WTC11 (cell line): ENCODE data around the gene LHPP. TPM values are rescaled to one million over a fixed set of nuclear protein-coding genes. Genes with fewer than 3 reads are reported as not detected.
A peak's percentile ranks its signal among the peaks of the same experiment; 100 is the strongest.

ENCODE experiments used
- ATAC-seq: fragments of 200-7000 bp; cut with Tn5 transposase; 2 replicates; pipeline ENCODE4 v1.10.0; 2021; ENCODE audit warnings: mild to moderate bottlenecking, moderate library complexity
- CTCF ChIA-PET: fragments of 300-600 bp; sonication (Branson Sonifier 250); formaldehyde crosslinking; loops from one replicate; lab custom pipeline; 2021; ENCODE audit warnings: antibody characterized with exemption; lab: Charles Lee
- POLR2A ChIA-PET: fragments of 350-600 bp; sonication (Branson Sonifier 250); formaldehyde crosslinking; loops from one replicate; lab custom pipeline; 2021; ENCODE audit warnings: antibody characterized with exemption; lab: Charles Lee
- DNase-seq: peaks from one replicate; pipeline ENCODE4 v3.0.0; 2021; ENCODE audit warnings: low spot score
- H3K27ac Mint-ChIP-seq: 2 replicates; pipeline ENCODE4 v1.8.0; 2021; ENCODE audit warnings: mixed read lengths
- H3K27me3 Mint-ChIP-seq: 2 replicates; pipeline ENCODE4 v1.8.0; 2021; ENCODE audit warnings: low read depth, mild to moderate bottlenecking, moderate library complexity, mixed read lengths
- H3K36me3 Mint-ChIP-seq: 2 replicates; pipeline ENCODE4 v1.8.0; 2021; ENCODE audit warnings: mixed read lengths
- H3K4me1 Mint-ChIP-seq: 2 replicates; pipeline ENCODE4 v1.8.0; 2022; ENCODE audit warnings: mixed read lengths
- H3K4me3 Mint-ChIP-seq: 2 replicates; pipeline ENCODE4 v1.8.0; 2021; ENCODE audit warnings: mild to moderate bottlenecking, moderate library complexity, mixed read lengths
- H3K9me3 Mint-ChIP-seq: 2 replicates; pipeline ENCODE4 v1.8.0; 2021; ENCODE audit warnings: mixed read lengths
- ESRRA ChIP-seq: sonication (generic); formaldehyde crosslinking; IDR thresholded peaks from 2 replicates; pipeline ENCODE4 v1.8.1; 2022; ENCODE audit warnings: mild to moderate bottlenecking, missing genetic modification reagents, borderline replicate concordance
- ETV6 ChIP-seq: sonication (generic); formaldehyde crosslinking; IDR thresholded peaks from 2 replicates; pipeline ENCODE4 v1.8.1; 2022; ENCODE audit warnings: mild to moderate bottlenecking, missing genetic modification reagents
- GTF2I ChIP-seq: fragments of 250-450 bp; sonication (Bioruptor Pico); conservative IDR thresholded peaks from 2 replicates; pipeline ENCODE4 v1.4.0; 2021; ENCODE audit warnings: mild to moderate bottlenecking
- JAZF1 ChIP-seq: fragments of 250-450 bp; sonication (Bioruptor Pico); IDR thresholded peaks from 2 replicates; pipeline ENCODE4 v1.9.0; 2021; ENCODE audit warnings: moderate library complexity, mild to moderate bottlenecking, inconsistent platforms
- JUN ChIP-seq: sonication (generic); formaldehyde crosslinking; IDR thresholded peaks from 2 replicates; pipeline ENCODE4 v1.8.0; 2023; ENCODE audit warnings: mild to moderate bottlenecking, missing genetic modification reagents
- NFE2L1 ChIP-seq: sonication (generic); formaldehyde crosslinking; IDR thresholded peaks from 2 replicates; pipeline ENCODE4 v1.8.1; 2023; ENCODE audit warnings: missing genetic modification reagents
- RELA ChIP-seq: sonication (generic); formaldehyde crosslinking; IDR thresholded peaks from 2 replicates; pipeline ENCODE4 v1.8.1; 2022; ENCODE audit warnings: missing genetic modification reagents, mild to moderate bottlenecking, borderline replicate concordance
- RORB ChIP-seq: fragments of 250-450 bp; sonication (Bioruptor Pico); IDR thresholded peaks from 2 replicates; pipeline ENCODE4 v1.9.0; 2021; ENCODE audit warnings: mild to moderate bottlenecking
- SP1 ChIP-seq: sonication (generic); formaldehyde crosslinking; conservative IDR thresholded peaks from 2 replicates; pipeline ENCODE4 v1.8.1; 2022; ENCODE audit warnings: missing genetic modification reagents
- TEAD4 ChIP-seq: sonication (generic); formaldehyde crosslinking; IDR thresholded peaks from 2 replicates; pipeline ENCODE4 v1.8.0; 2022; ENCODE audit warnings: mild to moderate bottlenecking, missing genetic modification reagents
- ZNF232 ChIP-seq: sonication (generic); formaldehyde crosslinking; IDR thresholded peaks from 2 replicates; pipeline ENCODE4 v1.8.0; 2022; ENCODE audit warnings: mild to moderate bottlenecking, missing genetic modification reagents
- ZNF671 ChIP-seq: fragments of 250-450 bp; sonication (Bioruptor Pico); IDR thresholded peaks from 2 replicates; pipeline ENCODE4 v1.8.0; 2021; ENCODE audit warnings: mild to moderate bottlenecking
- total RNA-seq: library from RNA; stranded (reverse); gene quantifications from 3 replicates; pipeline ENCODE4 v1.2.3, GENCODE V29; 2021
- TF ChIP-seq, protein P1 (sequence below): sonication (generic); formaldehyde crosslinking; IDR thresholded peaks from 2 replicates; pipeline ENCODE4 v1.8.0; 2022; ENCODE audit warnings: mild to moderate bottlenecking, missing genetic modification reagents
- TF ChIP-seq, protein P2 (sequence below): fragments of 250-450 bp; sonication (Bioruptor Pico); IDR thresholded peaks from 2 replicates; pipeline ENCODE4 v2.1.2; 2022; ENCODE audit warnings: mild to moderate bottlenecking, moderate library complexity
- TF ChIP-seq, protein P3 (sequence below): sonication (generic); formaldehyde crosslinking; IDR thresholded peaks from 2 replicates; pipeline ENCODE4 v1.8.0; 2022; ENCODE audit warnings: mild to moderate bottlenecking, missing genetic modification reagents
- TF ChIP-seq, protein P4 (sequence below): sonication (generic); formaldehyde crosslinking; IDR thresholded peaks from 2 replicates; pipeline ENCODE4 v1.8.1; 2023; ENCODE audit warnings: mild to moderate bottlenecking, missing genetic modification reagents, borderline replicate concordance
- TF ChIP-seq, protein P5 (sequence below): fragments of 250-450 bp; sonication (Bioruptor Pico); IDR thresholded peaks from 2 replicates; pipeline ENCODE4 v1.9.0; 2021; ENCODE audit warnings: mild to moderate bottlenecking
- TF ChIP-seq, protein P6 (sequence below): sonication (generic); formaldehyde crosslinking; IDR thresholded peaks from 2 replicates; pipeline ENCODE4 v1.8.1; 2022; ENCODE audit warnings: low read depth, mild to moderate bottlenecking, moderate library complexity, missing genetic modification reagents, borderline replicate concordance
- TF ChIP-seq, protein P7 (sequence below): sonication (generic); formaldehyde crosslinking; IDR thresholded peaks from 2 replicates; pipeline ENCODE4 v1.8.0; 2022; ENCODE audit warnings: mild to moderate bottlenecking, missing genetic modification reagents

The LHPP gene
- total RNA-seq, 1 experiment from 2014 or later, result 33.2 TPM

DNA sequence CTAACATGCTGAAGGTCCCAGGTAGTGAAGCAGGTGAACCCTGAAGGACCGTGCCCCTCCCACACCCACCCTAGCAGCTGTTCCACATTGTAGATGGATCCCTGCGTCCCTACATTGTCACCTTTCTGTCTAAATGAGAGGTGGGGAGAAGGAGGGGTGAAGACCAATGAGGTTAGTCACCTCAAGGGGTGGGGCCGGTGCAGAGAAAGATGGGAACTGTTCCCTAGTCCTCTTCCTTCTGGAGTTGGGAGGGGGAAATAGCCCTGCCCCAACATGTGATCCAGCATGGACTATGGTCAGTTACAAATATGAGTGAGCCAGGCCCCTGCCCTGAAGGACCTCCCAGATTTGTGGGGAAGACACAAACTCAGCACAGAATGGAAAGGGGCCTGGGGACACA, 124.5 kb downstream of the LHPP start:
- no peak overlapping the region for H3K4me3 Mint-ChIP-seq
- peak overlapping the region; percentile 79; the same call in 1 of the 2 replicates for H3K27ac Mint-ChIP-seq
- peaks cover 26% of the 10 kb centered on the region for H3K9me3 Mint-ChIP-seq
- peaks cover under 1% of the 10 kb centered on the region for H3K36me3 Mint-ChIP-seq
- H3K4me1 Mint-ChIP-seq, result peaks cover 4% of the 10 kb centered on the region
- no peaks in the 10 kb centered on the region; the same call in 1 of the 2 replicates for H3K27me3 Mint-ChIP-seq
- no peak for DNase-seq
- TF ChIP-seq ZNF671, result no peak
- TF ChIP-seq NFE2L1 (CRISPR knock-in tag), result no peak
- TF ChIP-seq ESRRA (CRISPR knock-in tag), result no peak
- TF ChIP-seq, protein P1, sequence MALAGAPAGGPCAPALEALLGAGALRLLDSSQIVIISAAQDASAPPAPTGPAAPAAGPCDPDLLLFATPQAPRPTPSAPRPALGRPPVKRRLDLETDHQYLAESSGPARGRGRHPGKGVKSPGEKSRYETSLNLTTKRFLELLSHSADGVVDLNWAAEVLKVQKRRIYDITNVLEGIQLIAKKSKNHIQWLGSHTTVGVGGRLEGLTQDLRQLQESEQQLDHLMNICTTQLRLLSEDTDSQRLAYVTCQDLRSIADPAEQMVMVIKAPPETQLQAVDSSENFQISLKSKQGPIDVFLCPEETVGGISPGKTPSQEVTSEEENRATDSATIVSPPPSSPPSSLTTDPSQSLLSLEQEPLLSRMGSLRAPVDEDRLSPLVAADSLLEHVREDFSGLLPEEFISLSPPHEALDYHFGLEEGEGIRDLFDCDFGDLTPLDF (CRISPR knock-in tag), result no peak
- TF ChIP-seq, protein P2, sequence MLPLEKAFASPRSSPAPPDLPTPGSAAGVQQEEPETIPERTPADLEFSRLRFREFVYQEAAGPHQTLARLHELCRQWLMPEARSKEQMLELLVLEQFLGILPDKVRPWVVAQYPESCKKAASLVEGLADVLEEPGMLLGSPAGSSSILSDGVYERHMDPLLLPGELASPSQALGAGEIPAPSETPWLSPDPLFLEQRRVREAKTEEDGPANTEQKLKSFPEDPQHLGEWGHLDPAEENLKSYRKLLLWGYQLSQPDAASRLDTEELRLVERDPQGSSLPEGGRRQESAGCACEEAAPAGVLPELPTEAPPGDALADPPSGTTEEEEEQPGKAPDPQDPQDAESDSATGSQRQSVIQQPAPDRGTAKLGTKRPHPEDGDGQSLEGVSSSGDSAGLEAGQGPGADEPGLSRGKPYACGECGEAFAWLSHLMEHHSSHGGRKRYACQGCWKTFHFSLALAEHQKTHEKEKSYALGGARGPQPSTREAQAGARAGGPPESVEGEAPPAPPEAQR, result no peak
- TF ChIP-seq RORB, result no peak
- no peak for TF ChIP-seq SP1 (CRISPR knock-in tag)
- TF ChIP-seq, protein P3, sequence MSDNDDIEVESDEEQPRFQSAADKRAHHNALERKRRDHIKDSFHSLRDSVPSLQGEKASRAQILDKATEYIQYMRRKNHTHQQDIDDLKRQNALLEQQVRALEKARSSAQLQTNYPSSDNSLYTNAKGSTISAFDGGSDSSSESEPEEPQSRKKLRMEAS (CRISPR knock-in tag), result no peak
- TF ChIP-seq, protein P4, sequence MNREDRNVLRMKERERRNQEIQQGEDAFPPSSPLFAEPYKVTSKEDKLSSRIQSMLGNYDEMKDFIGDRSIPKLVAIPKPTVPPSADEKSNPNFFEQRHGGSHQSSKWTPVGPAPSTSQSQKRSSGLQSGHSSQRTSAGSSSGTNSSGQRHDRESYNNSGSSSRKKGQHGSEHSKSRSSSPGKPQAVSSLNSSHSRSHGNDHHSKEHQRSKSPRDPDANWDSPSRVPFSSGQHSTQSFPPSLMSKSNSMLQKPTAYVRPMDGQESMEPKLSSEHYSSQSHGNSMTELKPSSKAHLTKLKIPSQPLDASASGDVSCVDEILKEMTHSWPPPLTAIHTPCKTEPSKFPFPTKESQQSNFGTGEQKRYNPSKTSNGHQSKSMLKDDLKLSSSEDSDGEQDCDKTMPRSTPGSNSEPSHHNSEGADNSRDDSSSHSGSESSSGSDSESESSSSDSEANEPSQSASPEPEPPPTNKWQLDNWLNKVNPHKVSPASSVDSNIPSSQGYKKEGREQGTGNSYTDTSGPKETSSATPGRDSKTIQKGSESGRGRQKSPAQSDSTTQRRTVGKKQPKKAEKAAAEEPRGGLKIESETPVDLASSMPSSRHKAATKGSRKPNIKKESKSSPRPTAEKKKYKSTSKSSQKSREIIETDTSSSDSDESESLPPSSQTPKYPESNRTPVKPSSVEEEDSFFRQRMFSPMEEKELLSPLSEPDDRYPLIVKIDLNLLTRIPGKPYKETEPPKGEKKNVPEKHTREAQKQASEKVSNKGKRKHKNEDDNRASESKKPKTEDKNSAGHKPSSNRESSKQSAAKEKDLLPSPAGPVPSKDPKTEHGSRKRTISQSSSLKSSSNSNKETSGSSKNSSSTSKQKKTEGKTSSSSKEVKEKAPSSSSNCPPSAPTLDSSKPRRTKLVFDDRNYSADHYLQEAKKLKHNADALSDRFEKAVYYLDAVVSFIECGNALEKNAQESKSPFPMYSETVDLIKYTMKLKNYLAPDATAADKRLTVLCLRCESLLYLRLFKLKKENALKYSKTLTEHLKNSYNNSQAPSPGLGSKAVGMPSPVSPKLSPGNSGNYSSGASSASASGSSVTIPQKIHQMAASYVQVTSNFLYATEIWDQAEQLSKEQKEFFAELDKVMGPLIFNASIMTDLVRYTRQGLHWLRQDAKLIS (CRISPR knock-in tag), result no peak
- no peak for TF ChIP-seq JAZF1 (CRISPR knock-in tag)
- TF ChIP-seq TEAD4 (CRISPR knock-in tag), result no peak
- TF ChIP-seq, protein P5, sequence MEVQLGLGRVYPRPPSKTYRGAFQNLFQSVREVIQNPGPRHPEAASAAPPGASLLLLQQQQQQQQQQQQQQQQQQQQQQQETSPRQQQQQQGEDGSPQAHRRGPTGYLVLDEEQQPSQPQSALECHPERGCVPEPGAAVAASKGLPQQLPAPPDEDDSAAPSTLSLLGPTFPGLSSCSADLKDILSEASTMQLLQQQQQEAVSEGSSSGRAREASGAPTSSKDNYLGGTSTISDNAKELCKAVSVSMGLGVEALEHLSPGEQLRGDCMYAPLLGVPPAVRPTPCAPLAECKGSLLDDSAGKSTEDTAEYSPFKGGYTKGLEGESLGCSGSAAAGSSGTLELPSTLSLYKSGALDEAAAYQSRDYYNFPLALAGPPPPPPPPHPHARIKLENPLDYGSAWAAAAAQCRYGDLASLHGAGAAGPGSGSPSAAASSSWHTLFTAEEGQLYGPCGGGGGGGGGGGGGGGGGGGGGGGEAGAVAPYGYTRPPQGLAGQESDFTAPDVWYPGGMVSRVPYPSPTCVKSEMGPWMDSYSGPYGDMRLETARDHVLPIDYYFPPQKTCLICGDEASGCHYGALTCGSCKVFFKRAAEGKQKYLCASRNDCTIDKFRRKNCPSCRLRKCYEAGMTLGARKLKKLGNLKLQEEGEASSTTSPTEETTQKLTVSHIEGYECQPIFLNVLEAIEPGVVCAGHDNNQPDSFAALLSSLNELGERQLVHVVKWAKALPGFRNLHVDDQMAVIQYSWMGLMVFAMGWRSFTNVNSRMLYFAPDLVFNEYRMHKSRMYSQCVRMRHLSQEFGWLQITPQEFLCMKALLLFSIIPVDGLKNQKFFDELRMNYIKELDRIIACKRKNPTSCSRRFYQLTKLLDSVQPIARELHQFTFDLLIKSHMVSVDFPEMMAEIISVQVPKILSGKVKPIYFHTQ (CRISPR knock-in tag), result no peak
- TF ChIP-seq ETV6 (CRISPR knock-in tag), result no peak
- TF ChIP-seq RELA, result no peak
- no peak for TF ChIP-seq ZNF232
- TF ChIP-seq GTF2I (CRISPR knock-in tag), result no peak
- TF ChIP-seq, protein P6, sequence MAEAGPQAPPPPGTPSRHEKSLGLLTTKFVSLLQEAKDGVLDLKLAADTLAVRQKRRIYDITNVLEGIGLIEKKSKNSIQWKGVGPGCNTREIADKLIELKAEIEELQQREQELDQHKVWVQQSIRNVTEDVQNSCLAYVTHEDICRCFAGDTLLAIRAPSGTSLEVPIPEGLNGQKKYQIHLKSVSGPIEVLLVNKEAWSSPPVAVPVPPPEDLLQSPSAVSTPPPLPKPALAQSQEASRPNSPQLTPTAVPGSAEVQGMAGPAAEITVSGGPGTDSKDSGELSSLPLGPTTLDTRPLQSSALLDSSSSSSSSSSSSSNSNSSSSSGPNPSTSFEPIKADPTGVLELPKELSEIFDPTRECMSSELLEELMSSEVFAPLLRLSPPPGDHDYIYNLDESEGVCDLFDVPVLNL, result no peak
- no peak for TF ChIP-seq JUN (CRISPR knock-in tag)
- TF ChIP-seq, protein P7, sequence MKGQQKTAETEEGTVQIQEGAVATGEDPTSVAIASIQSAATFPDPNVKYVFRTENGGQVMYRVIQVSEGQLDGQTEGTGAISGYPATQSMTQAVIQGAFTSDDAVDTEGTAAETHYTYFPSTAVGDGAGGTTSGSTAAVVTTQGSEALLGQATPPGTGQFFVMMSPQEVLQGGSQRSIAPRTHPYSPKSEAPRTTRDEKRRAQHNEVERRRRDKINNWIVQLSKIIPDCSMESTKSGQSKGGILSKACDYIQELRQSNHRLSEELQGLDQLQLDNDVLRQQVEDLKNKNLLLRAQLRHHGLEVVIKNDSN, result no peak
- POLR2A ChIA-PET, result no interaction called here
- CTCF ChIA-PET, result interaction anchor here (0.9 kb wide), 1 partner anchor 56 kb away, joined by 3 read pairs; no protein-coding TSS in a partner anchor
- peak; percentile 57 for ATAC-seq
